Right cardiac atrium (tissue), 5 donors: ENCODE data around the gene CCDC17. TPM values are rescaled to one million over a fixed set of nuclear protein-coding genes. Genes with fewer than 3 reads are reported as not detected.
A peak's percentile ranks its signal among the peaks of the same experiment; 100 is the strongest.

Experiments used
- ATAC-seq, 2 donors: fragments of 200-7000 bp; cut with Tn5 transposase; one replicate each; pipeline versions ENCODE4 v1.8.0 to v1.9.1; 2020; ENCODE audit warnings: moderate library complexity in 2 of 2, mild to moderate bottlenecking in 1 of 2
- DNase-seq, 3 donors: peaks; one replicate each; pipeline ENCODE4 v3.0.0-alpha.2; 2020
- H3K27ac ChIP-seq: one replicate; pipeline ENCODE4 v1.5.1; 2013; ENCODE audit warnings: mild to moderate bottlenecking, low read length, control low read depth, moderate library complexity
- H3K27me3 ChIP-seq: one replicate; pipeline ENCODE4 v1.6.1; 2013; ENCODE audit not compliant: control insufficient read depth, insufficient read depth
- H3K4me1 ChIP-seq: one replicate; pipeline ENCODE4 v1.6.1; 2013; ENCODE audit warnings: low read length; ENCODE audit not compliant: control insufficient read depth, insufficient read depth
- H3K4me3 ChIP-seq: one replicate; pipeline ENCODE4 v1.5.1; 2013; ENCODE audit warnings: low read length, control low read depth
- H3K9me3 ChIP-seq: one replicate; pipeline ENCODE4 v1.6.1; 2013; ENCODE audit warnings: low read length; ENCODE audit not compliant: control insufficient read depth
- WGBS: extraction: QIAGEN DNeasy Blood & Tissue Kit; methylation state at CpG from one replicate; pipeline ENCODE4 v1.1.7; 2013; 5-methylcytosine and 5-hydroxymethylcytosine counted together
- intact Hi-C, 4 donors: fragments of 100-400 bp; cut with DNase I; formaldehyde crosslinking; loops; one replicate each; pipeline versions ENCODE4 v1.11.0 to v1.14.0; 2022 to 2023
- polyA plus RNA-seq: library from polyadenylated mRNA; stranded (reverse); fragments of 200-250 nt; gene quantifications from one replicate; pipeline ENCODE4 v1.2.3, GENCODE V29; 2013
- total RNA-seq, 4 donors: library from RNA; stranded (reverse); fragmentation: NEBNext Ultra II Directional; extraction: Animal tissue kit (Norgen Biotek cat#: 25700); gene quantifications; one replicate each; pipeline ENCODE4 v1.2.1, GENCODE V29; 2021
- donor health status: healthy with polysubstance abuse.
- donor health status: DM: no; HTN: yes; CAD: no.
- donor health status: DM: no; HTN: no; CAD: no.
- donor health status: DM: no; HTN: yes; CAD: no; lungs with severe emphysema.
- donor health status: DM: yes; HTN: yes; CAD: no.

CCDC17 gene
- total and polyA plus RNA-seq, 5 donors, result 0.42 to 1.8 (median 1.0) TPM

DNA sequence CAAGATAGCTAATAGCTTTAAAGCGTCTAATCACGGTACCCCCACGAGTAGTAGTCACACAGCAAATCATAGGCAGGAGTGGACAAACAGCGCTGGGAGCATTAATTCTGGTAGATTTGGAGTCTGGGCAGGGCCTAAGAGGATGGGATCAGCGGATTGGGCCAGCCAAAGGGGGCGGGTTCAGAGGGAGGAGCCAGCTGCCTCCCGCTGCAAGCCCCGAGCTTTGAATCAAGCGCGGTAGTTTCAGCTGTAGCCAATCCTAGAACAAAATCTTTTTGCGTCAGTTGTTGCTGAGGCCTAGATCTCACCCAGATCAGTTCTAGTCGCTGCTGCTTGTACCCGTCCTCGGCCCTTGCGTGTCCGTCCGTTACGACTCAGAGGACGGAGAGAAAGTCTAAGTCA, 40.6 kb downstream of the CCDC17 start:
- Histone ChIP-seq H3K27me3 (no peaks in the 10 kb centered on the region), H3K27ac (peak overlapping the region; percentile 86), H3K9me3 (no peaks in the 10 kb centered on the region), H3K4me1 (peaks cover 3% of the 10 kb centered on the region), H3K4me3 (peak overlapping the region; percentile 90)
- intact Hi-C loops, result no loop called here
- under 1% methylated on average over 19 of the region's 19 CpGs for WGBS
- DNase-seq, result peak; percentile 97 to 98 (median 98)
- peak; percentile 93 to 96 for ATAC-seq

DNA sequence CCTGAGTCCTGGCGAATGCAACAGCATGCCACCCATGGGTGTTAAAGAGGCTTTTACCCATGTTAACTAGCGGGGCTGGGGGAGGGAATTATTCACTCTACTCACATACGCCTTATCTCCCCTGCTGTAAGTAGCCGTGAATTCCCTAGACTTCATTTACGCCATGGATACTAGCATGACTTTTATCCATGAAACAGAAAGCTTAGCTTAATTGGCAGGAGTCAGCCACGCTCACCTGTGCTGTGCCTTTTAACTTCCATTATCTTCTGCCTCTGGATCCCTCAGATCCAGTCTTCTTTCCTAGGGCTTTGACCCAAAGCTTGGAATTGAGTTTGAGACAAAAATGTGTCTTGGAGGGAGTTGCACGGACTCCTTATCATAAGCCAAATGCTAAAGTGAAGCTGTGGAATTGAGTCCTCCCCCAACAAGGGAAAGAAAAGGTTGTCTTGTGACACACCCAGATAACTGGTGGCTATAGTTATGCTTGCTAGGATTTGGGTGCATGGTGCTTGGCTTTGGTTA, 49.7 kb downstream of the CCDC17 start:
- Histone ChIP-seq H3K27ac (no peak overlapping the region), H3K4me3 (no peak overlapping the region), H3K9me3 (no peaks in the 10 kb centered on the region), H3K27me3 (no peaks in the 10 kb centered on the region), H3K4me1 (no peaks in the 10 kb centered on the region)
- intact Hi-C loops, result loop anchor here (5.0 to 10.0 kb wide), 4 partner anchors 57 to 219 kb away; no protein-coding TSS in a partner anchor
- 72% methylated on average over 7 of the region's 7 CpGs for WGBS
- no peak for ATAC-seq
- no peak for DNase-seq

DNA sequence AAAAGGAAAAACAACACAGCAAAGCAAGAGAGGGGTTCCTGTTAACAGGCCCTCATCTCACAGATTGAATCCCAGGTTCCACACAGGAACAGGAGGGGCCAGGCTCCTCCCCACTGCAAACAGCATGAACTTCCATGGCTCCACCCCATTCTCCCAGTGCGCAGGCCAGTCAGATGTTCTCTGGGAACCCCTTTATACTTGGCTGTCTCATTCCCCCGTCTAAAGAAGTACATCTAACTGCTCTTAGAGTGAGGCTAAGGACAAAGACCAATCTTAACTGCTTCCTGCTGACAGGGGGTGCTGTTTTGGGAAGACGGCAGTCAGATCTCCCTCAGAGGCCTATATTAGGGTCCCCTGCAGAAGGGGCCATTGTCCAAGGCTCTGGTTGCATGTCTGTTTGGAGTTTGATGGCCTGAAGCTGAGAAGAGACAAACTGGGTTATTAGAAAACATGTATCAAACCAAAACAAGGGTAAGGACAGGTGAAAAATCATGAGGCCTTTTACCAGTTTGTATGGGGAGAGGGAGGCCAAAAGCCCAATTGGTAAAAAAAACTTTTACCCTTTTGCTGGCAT, 50.5 kb downstream of the CCDC17 start:
- Histone ChIP-seq H3K9me3 (no peaks in the 10 kb centered on the region), H3K27me3 (no peaks in the 10 kb centered on the region), H3K4me3 (no peak overlapping the region), H3K27ac (no peak overlapping the region), H3K4me1 (no peaks in the 10 kb centered on the region)
- ATAC-seq (peak; percentile 22 to 46), DNase-seq (no peak)
- WGBS, result 56% methylated on average over 3 of the region's 3 CpGs
- intact Hi-C loops, result loop anchor here (5.0 to 10.0 kb wide), 4 partner anchors 56 to 219 kb away; no protein-coding TSS in a partner anchor

GRCh38 chr1:45570631-45571030, 53.2 kb downstream of the CCDC17 start:
- no peak for DNase-seq
- intact Hi-C loops, result loop anchor here (2.0 to 10.0 kb wide), 5 partner anchors 53 to 216 kb away; no protein-coding TSS in a partner anchor
- H3K4me1 ChIP-seq, result peaks cover 2% of the 10 kb centered on the region
- no peaks in the 10 kb centered on the region for H3K27me3 ChIP-seq
- ATAC-seq, result no peak
- no peaks in the 10 kb centered on the region for H3K9me3 ChIP-seq
- H3K27ac ChIP-seq, result no peak overlapping the region
- no peak overlapping the region for H3K4me3 ChIP-seq
- WGBS, result 85% methylated on average over 4 of the region's 4 CpGs

Other genes starting within 250 kb of the CCDC17 start
- gene TESK2, start 132.9 kb downstream of the CCDC17 start, total RNA-seq, result 1 to 10 TPM; 1.6 to 4.7 (median 4.2) TPM
- gene TESK2, start 132.9 kb downstream of the CCDC17 start, polyA plus RNA-seq, result 1.6 TPM
- 10 to 100 TPM in 2 of 4 donors, 1 to 10 TPM in 2; 2.5 to 13.9 (median 11.0) TPM for gene CCDC163, start 124.0 kb downstream of the CCDC17 start, total RNA-seq
- 7.3 TPM for gene CCDC163, start 124.0 kb downstream of the CCDC17 start, polyA plus RNA-seq
- gene MMACHC, start 123.8 kb downstream of the CCDC17 start, total RNA-seq, result 10 to 100 TPM; 15.7 to 32.0 (median 26.2) TPM
- gene MMACHC, start 123.8 kb downstream of the CCDC17 start, polyA plus RNA-seq, result 12.8 TPM
- 100 to 1,000 TPM; 548 to 884 (median 710) TPM for gene PRDX1, start 102.2 kb downstream of the CCDC17 start, total RNA-seq
- gene PRDX1, start 102.2 kb downstream of the CCDC17 start, polyA plus RNA-seq, result 1,153 TPM
- gene AKR1A1, start 73.2 kb downstream of the CCDC17 start, total RNA-seq, result 100 to 1,000 TPM in 1 of 4 donors, 10 to 100 TPM in 3; 67.3 to 106 (median 90.7) TPM
- 75.0 TPM for gene AKR1A1, start 73.2 kb downstream of the CCDC17 start, polyA plus RNA-seq
- gene NASP, start 40.0 kb downstream of the CCDC17 start, total RNA-seq, result 10 to 100 TPM; 43.7 to 49.4 (median 48.1) TPM
- 89.8 TPM for gene NASP, start 40.0 kb downstream of the CCDC17 start, polyA plus RNA-seq
- gene GPBP1L1, start 62.5 kb upstream of the CCDC17 start, total RNA-seq, result 10 to 100 TPM; 75.4 to 83.1 (median 79.9) TPM
- 47.9 TPM for gene GPBP1L1, start 62.5 kb upstream of the CCDC17 start, polyA plus RNA-seq
- 10 to 100 TPM; 21.6 to 30.9 (median 24.1) TPM for gene TMEM69, start 64.1 kb upstream of the CCDC17 start, total RNA-seq
- gene TMEM69, start 64.1 kb upstream of the CCDC17 start, polyA plus RNA-seq, result 32.4 TPM
- gene IPP, start 126.6 kb upstream of the CCDC17 start, total RNA-seq, result 10 to 100 TPM; 12.2 to 20.2 (median 15.7) TPM
- 7.4 TPM for gene IPP, start 126.6 kb upstream of the CCDC17 start, polyA plus RNA-seq
- gene MAST2, start 179.6 kb upstream of the CCDC17 start, total RNA-seq, result 10 to 100 TPM; 68.4 to 85.3 (median 72.3) TPM
- gene MAST2, start 179.6 kb upstream of the CCDC17 start, polyA plus RNA-seq, result 46.1 TPM